Measurements from ENCODE around the gene KIAA0586. TPM values are rescaled to one million over a fixed set of nuclear protein-coding genes. Genes with fewer than 3 reads are reported as not detected.

The KIAA0586 gene
- total RNA-seq, 1 experiment from 2014 or later: 23.5 TPM

DNA sequence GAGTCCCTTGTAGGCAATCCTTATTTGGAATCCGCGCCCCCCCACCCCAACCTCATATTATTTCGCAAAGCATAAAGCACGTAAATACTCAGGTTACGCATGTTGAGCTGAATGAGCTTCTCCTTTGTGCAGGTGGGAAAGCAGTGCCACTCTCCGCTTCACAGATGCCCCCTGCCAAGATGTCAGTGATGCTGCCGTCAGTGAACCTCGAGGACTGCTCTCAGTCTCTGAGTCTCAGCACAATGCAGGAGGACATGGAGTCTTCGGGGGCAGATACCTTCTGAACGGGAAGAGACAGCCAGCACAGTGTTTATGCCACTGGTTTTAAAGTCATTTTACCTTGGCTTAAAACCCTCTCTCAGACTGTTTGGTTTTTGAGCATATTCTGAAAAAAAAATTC is 120.1 kb downstream of the KIAA0586 start:
- no peak for DNase-seq (ENCODE audit: low spot score)
- Mint-ChIP-seq H3K27ac (no peak overlapping the region), H3K27me3 (ENCODE audit: low read depth) (no peaks in the 10 kb centered on the region), H3K4me3 (no peak overlapping the region), H3K9me3 (peaks cover 12% of the 10 kb centered on the region), H3K4me1 (peaks cover 3% of the 10 kb centered on the region; the same call in 1 of the 2 replicates), H3K36me3 (0 out of 2 replicates have a peak, but pooled peaks cover 4% of the 10 kb centered on the region)
- CTCF ChIA-PET: interaction anchor here (0.5 to 2.1 kb wide), 4 partner anchors 11 to 440 kb away, joined by 4 to 7 read pairs (median 4); no protein-coding TSS in a partner anchor
- ATAC-seq: peak; percentile 65
- POLR2A ChIA-PET: no interaction called here
- TF ChIP-seq, protein P1, sequence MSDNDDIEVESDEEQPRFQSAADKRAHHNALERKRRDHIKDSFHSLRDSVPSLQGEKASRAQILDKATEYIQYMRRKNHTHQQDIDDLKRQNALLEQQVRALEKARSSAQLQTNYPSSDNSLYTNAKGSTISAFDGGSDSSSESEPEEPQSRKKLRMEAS (CRISPR knock-in tag; IDR thresholded peaks at IDR 0.05): no peak
- no peak for TF ChIP-seq GABPB1 (CRISPR knock-in tag; IDR thresholded peaks at IDR 0.05)
- no peak for TF ChIP-seq CREB1 (CRISPR knock-in tag; IDR thresholded peaks at IDR 0.05)
- TF ChIP-seq, protein P2, sequence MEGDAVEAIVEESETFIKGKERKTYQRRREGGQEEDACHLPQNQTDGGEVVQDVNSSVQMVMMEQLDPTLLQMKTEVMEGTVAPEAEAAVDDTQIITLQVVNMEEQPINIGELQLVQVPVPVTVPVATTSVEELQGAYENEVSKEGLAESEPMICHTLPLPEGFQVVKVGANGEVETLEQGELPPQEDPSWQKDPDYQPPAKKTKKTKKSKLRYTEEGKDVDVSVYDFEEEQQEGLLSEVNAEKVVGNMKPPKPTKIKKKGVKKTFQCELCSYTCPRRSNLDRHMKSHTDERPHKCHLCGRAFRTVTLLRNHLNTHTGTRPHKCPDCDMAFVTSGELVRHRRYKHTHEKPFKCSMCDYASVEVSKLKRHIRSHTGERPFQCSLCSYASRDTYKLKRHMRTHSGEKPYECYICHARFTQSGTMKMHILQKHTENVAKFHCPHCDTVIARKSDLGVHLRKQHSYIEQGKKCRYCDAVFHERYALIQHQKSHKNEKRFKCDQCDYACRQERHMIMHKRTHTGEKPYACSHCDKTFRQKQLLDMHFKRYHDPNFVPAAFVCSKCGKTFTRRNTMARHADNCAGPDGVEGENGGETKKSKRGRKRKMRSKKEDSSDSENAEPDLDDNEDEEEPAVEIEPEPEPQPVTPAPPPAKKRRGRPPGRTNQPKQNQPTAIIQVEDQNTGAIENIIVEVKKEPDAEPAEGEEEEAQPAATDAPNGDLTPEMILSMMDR (IDR thresholded peaks at IDR 0.05): no peak
- no peak for TF ChIP-seq FOXK1 (CRISPR knock-in tag; IDR thresholded peaks at IDR 0.05)

DNA sequence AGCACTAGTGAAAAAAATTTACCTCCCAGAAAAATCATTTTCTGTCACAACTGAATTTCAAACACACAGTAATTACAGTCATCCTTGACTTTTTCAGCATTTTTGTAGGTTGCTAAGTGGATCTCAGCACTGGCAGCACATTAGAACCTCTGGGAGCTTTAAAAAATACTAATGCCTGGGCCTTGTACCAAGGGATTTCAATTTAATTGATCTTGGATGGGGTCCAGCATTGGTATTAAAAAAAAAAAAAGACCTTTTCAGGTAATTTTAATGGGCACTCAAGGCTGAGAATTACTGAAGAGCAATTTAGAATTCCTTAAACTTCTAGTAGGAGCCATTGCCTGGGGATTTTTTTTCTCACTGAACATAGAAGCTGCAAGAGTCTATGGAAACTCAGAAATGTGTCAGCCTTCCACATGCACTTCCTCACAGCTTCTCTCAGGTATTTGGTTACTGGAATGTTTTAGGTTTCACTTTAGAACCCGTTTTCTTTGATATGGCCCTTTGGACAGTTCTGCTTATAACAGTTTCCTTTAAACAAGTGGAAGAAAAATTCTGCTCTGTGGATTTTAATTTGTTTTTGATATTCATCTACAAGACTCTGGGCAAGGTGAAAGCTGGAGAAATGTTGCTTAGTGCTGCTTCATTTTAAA is 121.7 kb downstream of the KIAA0586 start:
- ChIA-PET POLR2A (no interaction called here), CTCF (interaction anchor here (1.1 to 1.3 kb wide), 2 partner anchors 48 to 479 kb away, joined by 3 to 5 read pairs; no protein-coding TSS in a partner anchor)
- Mint-ChIP-seq H3K4me3 (no peak overlapping the region), H3K4me1 (peaks cover 3% of the 10 kb centered on the region; the same call in 1 of the 2 replicates), H3K27ac (peak overlapping the region; percentile 32; the same call in 1 of the 2 replicates), H3K36me3 (no peaks in the 10 kb centered on the region), H3K27me3 (ENCODE audit: low read depth) (no peaks in the 10 kb centered on the region), H3K9me3 (peaks cover under 1% of the 10 kb centered on the region; the same call in 1 of the 2 replicates)
- ATAC-seq (no peak), DNase-seq (ENCODE audit: low spot score) (no peak)
- TF ChIP-seq TEAD4 (CRISPR knock-in tag; IDR thresholded peaks at IDR 0.05) (no peak), ZNF317 (CRISPR knock-in tag; IDR thresholded peaks at IDR 0.05; ENCODE audit: borderline replicate concordance, low read depth) (no peak), ELF4 (CRISPR knock-in tag; IDR thresholded peaks at IDR 0.05; ENCODE audit: low read depth) (no peak), PRRX2 (CRISPR knock-in tag; IDR thresholded peaks at IDR 0.05) (no peak), ESRRA (CRISPR knock-in tag; IDR thresholded peaks at IDR 0.05; ENCODE audit: borderline replicate concordance) (no peak), FOXK1 (CRISPR knock-in tag; IDR thresholded peaks at IDR 0.05) (no peak), ATF1 (CRISPR knock-in tag; IDR thresholded peaks at IDR 0.05) (no peak), ZBTB21 (CRISPR knock-in tag; IDR thresholded peaks at IDR 0.05; ENCODE audit: borderline replicate concordance) (no peak), SOX15 (CRISPR knock-in tag; IDR thresholded peaks at IDR 0.05) (no peak), NFATC4 (CRISPR knock-in tag; IDR thresholded peaks at IDR 0.05) (no peak)
- TF ChIP-seq, protein P3, sequence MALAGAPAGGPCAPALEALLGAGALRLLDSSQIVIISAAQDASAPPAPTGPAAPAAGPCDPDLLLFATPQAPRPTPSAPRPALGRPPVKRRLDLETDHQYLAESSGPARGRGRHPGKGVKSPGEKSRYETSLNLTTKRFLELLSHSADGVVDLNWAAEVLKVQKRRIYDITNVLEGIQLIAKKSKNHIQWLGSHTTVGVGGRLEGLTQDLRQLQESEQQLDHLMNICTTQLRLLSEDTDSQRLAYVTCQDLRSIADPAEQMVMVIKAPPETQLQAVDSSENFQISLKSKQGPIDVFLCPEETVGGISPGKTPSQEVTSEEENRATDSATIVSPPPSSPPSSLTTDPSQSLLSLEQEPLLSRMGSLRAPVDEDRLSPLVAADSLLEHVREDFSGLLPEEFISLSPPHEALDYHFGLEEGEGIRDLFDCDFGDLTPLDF (CRISPR knock-in tag; IDR thresholded peaks at IDR 0.05): no peak
- TF ChIP-seq, protein P4, sequence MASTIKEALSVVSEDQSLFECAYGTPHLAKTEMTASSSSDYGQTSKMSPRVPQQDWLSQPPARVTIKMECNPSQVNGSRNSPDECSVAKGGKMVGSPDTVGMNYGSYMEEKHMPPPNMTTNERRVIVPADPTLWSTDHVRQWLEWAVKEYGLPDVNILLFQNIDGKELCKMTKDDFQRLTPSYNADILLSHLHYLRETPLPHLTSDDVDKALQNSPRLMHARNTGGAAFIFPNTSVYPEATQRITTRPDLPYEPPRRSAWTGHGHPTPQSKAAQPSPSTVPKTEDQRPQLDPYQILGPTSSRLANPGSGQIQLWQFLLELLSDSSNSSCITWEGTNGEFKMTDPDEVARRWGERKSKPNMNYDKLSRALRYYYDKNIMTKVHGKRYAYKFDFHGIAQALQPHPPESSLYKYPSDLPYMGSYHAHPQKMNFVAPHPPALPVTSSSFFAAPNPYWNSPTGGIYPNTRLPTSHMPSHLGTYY (CRISPR knock-in tag; IDR thresholded peaks at IDR 0.05): no peak
- TF ChIP-seq, protein P5, sequence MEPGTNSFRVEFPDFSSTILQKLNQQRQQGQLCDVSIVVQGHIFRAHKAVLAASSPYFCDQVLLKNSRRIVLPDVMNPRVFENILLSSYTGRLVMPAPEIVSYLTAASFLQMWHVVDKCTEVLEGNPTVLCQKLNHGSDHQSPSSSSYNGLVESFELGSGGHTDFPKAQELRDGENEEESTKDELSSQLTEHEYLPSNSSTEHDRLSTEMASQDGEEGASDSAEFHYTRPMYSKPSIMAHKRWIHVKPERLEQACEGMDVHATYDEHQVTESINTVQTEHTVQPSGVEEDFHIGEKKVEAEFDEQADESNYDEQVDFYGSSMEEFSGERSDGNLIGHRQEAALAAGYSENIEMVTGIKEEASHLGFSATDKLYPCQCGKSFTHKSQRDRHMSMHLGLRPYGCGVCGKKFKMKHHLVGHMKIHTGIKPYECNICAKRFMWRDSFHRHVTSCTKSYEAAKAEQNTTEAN (CRISPR knock-in tag; IDR thresholded peaks at IDR 0.05): no peak
- TF ChIP-seq, protein P6, sequence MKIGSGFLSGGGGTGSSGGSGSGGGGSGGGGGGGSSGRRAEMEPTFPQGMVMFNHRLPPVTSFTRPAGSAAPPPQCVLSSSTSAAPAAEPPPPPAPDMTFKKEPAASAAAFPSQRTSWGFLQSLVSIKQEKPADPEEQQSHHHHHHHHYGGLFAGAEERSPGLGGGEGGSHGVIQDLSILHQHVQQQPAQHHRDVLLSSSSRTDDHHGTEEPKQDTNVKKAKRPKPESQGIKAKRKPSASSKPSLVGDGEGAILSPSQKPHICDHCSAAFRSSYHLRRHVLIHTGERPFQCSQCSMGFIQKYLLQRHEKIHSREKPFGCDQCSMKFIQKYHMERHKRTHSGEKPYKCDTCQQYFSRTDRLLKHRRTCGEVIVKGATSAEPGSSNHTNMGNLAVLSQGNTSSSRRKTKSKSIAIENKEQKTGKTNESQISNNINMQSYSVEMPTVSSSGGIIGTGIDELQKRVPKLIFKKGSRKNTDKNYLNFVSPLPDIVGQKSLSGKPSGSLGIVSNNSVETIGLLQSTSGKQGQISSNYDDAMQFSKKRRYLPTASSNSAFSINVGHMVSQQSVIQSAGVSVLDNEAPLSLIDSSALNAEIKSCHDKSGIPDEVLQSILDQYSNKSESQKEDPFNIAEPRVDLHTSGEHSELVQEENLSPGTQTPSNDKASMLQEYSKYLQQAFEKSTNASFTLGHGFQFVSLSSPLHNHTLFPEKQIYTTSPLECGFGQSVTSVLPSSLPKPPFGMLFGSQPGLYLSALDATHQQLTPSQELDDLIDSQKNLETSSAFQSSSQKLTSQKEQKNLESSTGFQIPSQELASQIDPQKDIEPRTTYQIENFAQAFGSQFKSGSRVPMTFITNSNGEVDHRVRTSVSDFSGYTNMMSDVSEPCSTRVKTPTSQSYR (CRISPR knock-in tag; IDR thresholded peaks at IDR 0.05): no peak
- TF ChIP-seq, protein P7, sequence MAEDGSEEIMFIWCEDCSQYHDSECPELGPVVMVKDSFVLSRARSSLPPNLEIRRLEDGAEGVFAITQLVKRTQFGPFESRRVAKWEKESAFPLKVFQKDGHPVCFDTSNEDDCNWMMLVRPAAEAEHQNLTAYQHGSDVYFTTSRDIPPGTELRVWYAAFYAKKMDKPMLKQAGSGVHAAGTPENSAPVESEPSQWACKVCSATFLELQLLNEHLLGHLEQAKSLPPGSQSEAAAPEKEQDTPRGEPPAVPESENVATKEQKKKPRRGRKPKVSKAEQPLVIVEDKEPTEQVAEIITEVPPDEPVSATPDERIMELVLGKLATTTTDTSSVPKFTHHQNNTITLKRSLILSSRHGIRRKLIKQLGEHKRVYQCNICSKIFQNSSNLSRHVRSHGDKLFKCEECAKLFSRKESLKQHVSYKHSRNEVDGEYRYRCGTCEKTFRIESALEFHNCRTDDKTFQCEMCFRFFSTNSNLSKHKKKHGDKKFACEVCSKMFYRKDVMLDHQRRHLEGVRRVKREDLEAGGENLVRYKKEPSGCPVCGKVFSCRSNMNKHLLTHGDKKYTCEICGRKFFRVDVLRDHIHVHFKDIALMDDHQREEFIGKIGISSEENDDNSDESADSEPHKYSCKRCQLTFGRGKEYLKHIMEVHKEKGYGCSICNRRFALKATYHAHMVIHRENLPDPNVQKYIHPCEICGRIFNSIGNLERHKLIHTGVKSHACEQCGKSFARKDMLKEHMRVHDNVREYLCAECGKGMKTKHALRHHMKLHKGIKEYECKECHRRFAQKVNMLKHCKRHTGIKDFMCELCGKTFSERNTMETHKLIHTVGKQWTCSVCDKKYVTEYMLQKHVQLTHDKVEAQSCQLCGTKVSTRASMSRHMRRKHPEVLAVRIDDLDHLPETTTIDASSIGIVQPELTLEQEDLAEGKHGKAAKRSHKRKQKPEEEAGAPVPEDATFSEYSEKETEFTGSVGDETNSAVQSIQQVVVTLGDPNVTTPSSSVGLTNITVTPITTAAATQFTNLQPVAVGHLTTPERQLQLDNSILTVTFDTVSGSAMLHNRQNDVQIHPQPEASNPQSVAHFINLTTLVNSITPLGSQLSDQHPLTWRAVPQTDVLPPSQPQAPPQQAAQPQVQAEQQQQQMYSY (CRISPR knock-in tag; IDR thresholded peaks at IDR 0.05): no peak
